ENCODE data around the gene HTRA2. TPM values are rescaled to one million over a fixed set of nuclear protein-coding genes. Genes with fewer than 3 reads are reported as not detected.

Gene HTRA2
- 10 to 100 TPM; 39.7 to 44.2 TPM for total RNA-seq

DNA sequence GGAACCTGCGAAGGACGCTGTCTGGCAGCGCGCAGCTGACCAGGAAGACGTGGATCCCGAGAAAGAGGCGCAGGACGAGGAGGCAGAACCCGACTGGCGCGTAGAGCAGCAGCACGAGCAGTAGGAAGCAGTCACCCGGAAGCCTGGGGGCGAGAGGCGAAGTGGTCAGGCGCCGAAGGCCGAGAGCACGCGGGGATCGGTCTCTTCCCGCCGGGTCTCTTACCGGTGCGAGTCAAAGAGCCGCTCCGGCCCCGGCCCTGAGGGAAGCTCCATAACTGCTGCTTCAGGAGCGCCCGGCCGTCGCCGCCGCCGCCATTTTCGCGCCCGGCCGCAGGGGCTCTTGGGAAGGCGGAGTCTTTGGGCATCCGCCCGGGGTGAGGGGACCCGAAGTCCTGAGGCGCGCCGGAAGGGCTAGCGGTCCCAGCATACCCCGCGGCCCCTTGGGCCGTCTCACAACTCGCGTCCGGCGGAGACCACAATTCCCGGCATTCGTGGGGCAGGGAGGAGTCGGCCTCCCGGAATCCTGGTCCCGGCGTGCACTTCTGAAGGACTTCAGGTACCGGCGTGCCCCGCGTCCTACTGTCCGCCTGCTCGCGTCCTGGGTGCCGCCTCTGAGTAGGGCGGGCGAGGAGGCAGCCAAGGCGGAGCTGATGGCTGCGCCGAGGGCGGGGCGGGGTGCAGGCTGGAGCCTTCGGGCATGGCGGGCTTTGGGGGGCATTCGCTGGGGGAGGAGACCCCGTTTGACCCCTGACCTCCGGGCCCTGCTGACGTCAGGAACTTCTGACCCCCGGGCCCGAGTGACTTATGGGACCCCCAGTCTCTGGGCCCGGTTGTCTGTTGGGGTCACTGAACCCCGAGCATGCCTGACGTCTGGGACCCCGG, at the start of gene HTRA2, which contains the start of gene AUP1:
TSS of gene HTRA2 (plus strand) at position 577 of the 882 bp plus-strand sequence. CDS start at position 651, 74 bp downstream.
TSS of gene AUP1 (minus strand) at position 350 of the 882 bp plus-strand sequence. CDS start at position 273, 77 bp downstream.

GRCh38 chr2:74482801-74483674, 46.7 kb upstream of the HTRA2 start, which contains the start of the genes CCDC142 and TTC31:
TSS of gene CCDC142 (minus strand) at chr2:74482998. CDS start at chr2:74482837, 161 bp downstream.
TSS of gene TTC31 (plus strand) at chr2:74483081. CDS start at chr2:74483096, 15 bp downstream.

GRCh38 chr2:74499267-74499939, 30.3 kb upstream of the HTRA2 start, which contains the start of gene LBX2:
TSS of gene LBX2 (minus strand) at chr2:74499603. CDS start at chr2:74499537, 66 bp downstream.

DNA sequence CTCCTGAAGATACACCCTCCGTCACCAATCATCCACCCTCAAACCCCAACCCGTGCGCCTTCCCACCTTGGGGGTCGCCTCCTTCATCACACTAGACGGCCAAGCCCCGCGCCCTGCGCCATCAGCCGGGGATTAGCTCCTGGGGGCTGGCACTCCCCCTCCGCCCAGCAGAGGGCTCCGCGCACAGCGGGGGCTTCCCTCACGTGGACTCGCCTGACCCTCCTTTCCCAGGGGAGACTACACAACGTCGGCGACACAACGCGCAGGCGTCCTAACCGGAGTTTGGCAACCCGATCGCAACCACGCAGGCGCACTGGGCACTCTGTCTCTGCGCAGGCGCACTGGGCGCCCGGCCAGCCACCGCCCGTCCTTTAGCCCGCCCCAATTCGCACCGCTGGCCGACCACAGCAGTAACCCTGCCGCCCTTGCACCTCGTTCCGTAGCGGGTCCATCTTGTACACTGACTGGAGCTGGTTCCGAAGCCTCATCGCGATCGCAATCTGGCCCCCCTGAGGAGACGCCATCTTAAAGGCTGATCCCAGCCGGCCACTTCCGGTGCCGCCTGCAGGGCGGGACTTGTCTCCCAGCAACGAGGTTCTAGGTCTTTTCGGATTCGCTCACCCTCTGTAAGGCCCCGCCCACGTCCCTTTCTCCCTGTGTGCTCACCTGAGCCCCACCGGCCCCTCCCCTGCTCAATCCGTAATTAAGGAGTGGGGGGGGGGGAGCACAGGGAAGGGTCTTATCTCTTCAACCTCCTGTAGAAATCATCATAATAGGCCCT, 22.4 kb upstream of the HTRA2 start, which contains the start of gene PCGF1:
TSS of gene PCGF1 (minus strand) at position 551 of the 781 bp plus-strand sequence. CDS start at position 524, 27 bp downstream.

DNA sequence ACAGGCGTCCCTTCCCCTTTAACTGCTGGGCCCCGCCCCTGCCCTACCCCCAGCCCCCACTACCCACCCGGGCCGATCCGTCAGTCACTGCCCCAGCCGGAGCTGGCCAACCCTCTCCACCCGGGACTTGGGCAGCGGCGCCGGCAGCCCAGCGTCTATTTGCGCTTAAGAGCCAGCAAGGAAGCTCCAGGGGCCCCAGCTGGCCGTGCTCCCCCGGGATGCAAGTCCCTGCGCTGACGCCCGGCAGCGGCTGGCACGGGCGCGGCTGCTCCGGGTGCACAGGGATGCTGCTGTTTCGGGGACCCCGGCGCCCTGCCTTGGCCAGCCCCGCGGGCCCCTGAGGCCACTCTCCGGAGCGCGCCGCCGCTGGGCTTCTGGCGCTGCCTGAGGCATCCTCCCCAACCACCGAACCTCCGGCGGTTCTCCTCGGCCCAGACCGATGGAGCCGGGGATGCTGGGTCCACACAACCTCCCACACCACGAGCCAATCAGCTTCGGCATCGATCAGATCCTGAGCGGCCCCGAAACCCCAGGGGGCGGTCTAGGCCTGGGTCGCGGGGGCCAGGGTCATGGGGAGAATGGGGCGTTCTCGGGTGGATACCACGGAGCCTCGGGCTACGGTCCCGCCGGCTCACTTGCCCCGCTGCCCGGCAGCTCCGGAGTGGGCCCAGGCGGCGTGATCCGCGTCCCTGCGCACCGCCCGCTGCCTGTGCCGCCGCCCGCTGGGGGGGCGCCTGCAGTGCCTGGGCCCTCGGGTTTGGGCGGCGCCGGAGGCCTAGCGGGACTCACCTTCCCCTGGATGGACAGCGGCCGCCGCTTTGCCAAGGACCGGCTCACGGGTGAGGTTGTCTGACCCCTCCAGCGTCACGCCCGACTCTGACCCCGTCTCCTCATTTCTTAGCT, 15.1 kb upstream of the HTRA2 start, which contains the start of gene TLX2:
TSS of gene TLX2 (plus strand) at position 83 of the 903 bp plus-strand sequence. CDS start at position 440, 357 bp downstream.

GRCh38 chr2:74525717-74526648, 3.8 kb upstream of the HTRA2 start, which contains the start of gene DQX1:
TSS of gene DQX1 (minus strand) at chr2:74526231. CDS start at chr2:74525729, 502 bp downstream.

GRCh38 chr2:74553892-74554819, 24.4 kb downstream of the HTRA2 start, which contains the start of the genes DOK1 and LOXL3:
TSS of gene DOK1 (plus strand) at chr2:74554720. CDS start at chr2:74554755, 35 bp downstream.
TSS of gene LOXL3 (minus strand) at chr2:74553942. CDS start at chr2:74552634, 1,308 bp downstream.

Other genes with a start within 250 kb of the HTRA2 start
- gene SLC4A5, start 186.5 kb upstream of the HTRA2 start, total RNA-seq = 1 to 10 TPM; 2.8 to 4.6 TPM
- gene DCTN1, start 149.6 kb upstream of the HTRA2 start, total RNA-seq = 100 to 1,000 TPM; 104 to 111 TPM
- 1 to 10 TPM; 3.3 to 3.8 TPM for gene C2orf81, start 108.3 kb upstream of the HTRA2 start, total RNA-seq
- 10 to 100 TPM; 78.2 to 79.5 TPM for gene WDR54, start 108.2 kb upstream of the HTRA2 start, total RNA-seq
- gene RTKN, start 88.0 kb upstream of the HTRA2 start, total RNA-seq = under 1 TPM; 0.81 to 0.84 TPM
- 10 to 100 TPM; 42.9 to 47.0 TPM for gene INO80B, start 74.8 kb upstream of the HTRA2 start, total RNA-seq
- 10 to 100 TPM; 54.2 to 57.3 TPM for gene WBP1, start 71.5 kb upstream of the HTRA2 start, total RNA-seq
- 10 to 100 TPM; 65.6 to 65.7 TPM for gene MOGS, start 64.6 kb upstream of the HTRA2 start, total RNA-seq
- 100 to 1,000 TPM; 122 to 123 TPM for gene MRPL53, start 57.3 kb upstream of the HTRA2 start, total RNA-seq
- 10 to 100 TPM; 24.8 to 26.2 TPM for gene CCDC142, start 46.9 kb upstream of the HTRA2 start, total RNA-seq
- 10 to 100 TPM; 38.3 to 44.5 TPM for gene TTC31, start 46.9 kb upstream of the HTRA2 start, total RNA-seq
- under 1 TPM in 1 of 2 experiments, not detected in 1; 0.35 TPM for gene LBX2, start 30.3 kb upstream of the HTRA2 start, total RNA-seq
- gene PCGF1, start 22.2 kb upstream of the HTRA2 start, total RNA-seq = 10 to 100 TPM; 26.2 to 29.8 TPM
- gene TLX2, start 15.5 kb upstream of the HTRA2 start, total RNA-seq = under 1 TPM; 0.55 to 0.63 TPM
- gene DQX1, start 3.7 kb upstream of the HTRA2 start, total RNA-seq = under 1 TPM; 0.10 to 0.26 TPM
- gene AUP1, start 227 bp upstream of the HTRA2 start, total RNA-seq = 100 to 1,000 TPM; 109 to 110 TPM
- under 1 TPM; 0.07 to 0.10 TPM for gene LOXL3, start 24.0 kb downstream of the HTRA2 start, total RNA-seq
- 10 to 100 TPM; 28.2 to 30.7 TPM for gene DOK1, start 24.8 kb downstream of the HTRA2 start, total RNA-seq
- not detected for gene M1AP, start 118.4 kb downstream of the HTRA2 start, total RNA-seq
- 1 to 10 TPM; 6.5 to 6.9 TPM for gene SEMA4F, start 124.3 kb downstream of the HTRA2 start, total RNA-seq